ENCODE results near the gene KCTD11.

The KCTD11 gene

DNA sequence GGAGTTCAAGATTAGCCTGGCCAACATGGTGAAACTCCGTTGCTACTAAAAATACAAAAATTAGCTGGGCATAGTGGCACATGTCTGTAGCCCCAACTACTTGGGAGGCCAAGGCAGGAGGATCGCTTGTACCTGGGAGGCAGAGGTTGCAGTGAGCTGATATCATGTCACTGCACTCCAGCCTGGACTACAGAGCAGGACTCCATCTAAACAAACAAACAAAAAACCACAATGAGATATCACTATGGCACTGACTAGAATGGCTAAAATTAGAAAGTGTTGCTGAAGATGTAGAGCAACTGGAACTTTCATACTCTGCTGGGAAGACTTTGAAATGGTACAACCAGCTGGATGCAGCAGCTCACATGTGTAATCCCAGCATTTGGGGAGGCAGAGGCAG, 22.4 kb downstream of the KCTD11 start:
- DNase-seq (ENCODE audit: low read depth in 2 of 2): no peak

DNA sequence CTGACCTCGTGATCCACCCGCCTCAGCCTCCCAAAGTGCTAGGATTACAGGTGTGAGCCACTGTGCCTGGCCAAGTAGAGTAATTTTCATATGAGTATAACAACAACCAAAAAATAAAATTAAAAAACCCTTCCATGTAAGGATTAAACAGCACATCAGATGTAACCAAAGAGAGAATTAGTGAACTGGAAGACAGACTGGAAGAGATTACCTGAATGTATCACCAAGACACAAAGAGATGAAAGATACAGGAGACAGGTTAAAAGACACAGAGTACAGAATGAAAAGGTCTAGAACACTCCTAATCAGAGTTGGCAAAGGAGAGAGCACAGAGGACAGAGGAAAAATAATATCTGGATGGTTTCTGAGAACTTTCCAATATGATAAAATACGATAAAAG, 27.2 kb downstream of the KCTD11 start:
- DNase-seq (ENCODE audit: low read depth in 2 of 2): no peak

DNA sequence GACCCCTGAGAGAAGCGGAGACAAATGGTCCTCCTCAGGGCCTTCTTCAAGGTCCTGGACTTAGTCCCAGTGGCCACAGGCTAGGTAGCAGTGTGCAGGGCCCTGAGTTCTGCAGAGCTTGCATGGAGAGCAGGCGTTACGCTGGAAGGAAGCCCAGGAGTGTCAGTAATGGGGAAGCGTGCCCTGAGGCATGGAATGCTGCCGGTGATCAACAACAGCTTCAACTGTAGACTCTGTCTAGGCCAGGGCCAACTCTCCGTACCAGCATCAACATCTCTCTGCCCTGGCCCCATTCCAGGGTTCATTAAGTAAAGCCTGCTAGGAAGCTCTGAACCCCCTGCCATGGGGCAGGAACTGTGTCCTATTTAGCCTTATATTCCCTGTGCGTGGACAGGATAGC, 28.4 kb downstream of the KCTD11 start:
- no peak for DNase-seq (ENCODE audit: low read depth in 2 of 2)

DNA sequence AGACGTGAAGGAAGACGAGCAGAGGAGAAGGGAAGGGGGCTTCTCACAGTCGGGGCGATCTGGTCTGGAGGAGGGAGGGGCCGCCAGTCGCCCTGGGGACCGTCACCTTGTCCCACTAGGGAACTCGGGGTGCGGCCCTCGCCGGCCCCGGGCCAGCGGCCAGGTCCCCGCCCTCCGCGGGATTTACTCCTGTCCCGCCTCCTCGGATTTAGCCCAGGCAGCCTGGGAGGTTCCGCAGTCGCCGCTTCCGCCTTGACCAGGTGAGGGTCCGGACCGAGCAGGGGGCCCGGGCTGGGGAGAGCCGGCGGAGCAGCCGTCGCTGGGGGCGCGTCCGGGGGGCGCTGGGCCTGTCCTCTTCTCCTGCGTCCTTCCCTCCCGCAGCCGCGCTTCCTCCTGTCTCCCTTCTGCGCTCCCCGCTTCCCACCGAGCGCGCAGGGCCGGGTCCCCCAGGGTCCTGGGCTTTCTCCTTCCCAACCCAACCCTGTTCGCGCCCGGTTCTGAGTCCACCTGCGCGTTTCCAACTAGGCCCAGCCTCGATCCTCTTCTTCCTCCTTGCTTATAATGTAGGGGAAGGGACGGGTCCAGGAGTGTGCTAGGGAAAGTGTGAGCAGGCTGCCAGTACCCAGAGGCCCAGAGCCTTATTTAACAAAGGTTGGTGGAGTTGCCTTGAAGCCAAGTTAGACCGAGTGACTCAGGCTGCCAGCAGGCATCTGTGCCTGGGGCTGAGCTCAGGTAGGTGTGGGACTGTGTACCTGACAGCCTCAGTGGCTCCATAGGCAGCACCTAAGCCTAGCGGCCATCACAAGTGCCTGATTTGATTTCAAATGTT, 29.1 kb downstream of the KCTD11 start, which contains the start of gene TNK1:
Gene TNK1, plus strand, starts transcription at position 235 of the 829 bp plus-strand sequence. CDS start 1,838 bp downstream, outside the sequence.
- DNase-seq (ENCODE audit: low read depth in 2 of 2): no peak

DNA sequence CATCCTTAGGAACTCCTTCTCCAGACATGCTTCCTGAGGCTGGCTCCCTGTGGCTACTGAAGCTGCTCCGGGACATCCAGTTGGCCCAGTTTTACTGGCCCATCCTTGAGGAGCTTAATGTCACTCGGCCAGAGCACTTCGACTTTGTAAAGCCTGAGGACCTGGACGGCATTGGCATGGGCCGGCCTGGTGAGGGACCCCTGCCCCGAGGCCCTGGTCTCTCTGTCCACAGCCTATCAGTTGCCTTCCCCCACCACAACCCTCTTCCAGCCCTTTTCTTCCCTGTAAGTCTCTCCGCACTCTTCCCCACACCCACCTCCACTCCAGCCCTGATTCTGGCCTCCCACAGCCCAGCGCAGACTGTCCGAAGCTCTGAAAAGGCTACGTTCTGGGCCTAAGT, 30.9 kb downstream of the KCTD11 start:
- no peak for DNase-seq (ENCODE audit: low read depth in 2 of 2)

DNA sequence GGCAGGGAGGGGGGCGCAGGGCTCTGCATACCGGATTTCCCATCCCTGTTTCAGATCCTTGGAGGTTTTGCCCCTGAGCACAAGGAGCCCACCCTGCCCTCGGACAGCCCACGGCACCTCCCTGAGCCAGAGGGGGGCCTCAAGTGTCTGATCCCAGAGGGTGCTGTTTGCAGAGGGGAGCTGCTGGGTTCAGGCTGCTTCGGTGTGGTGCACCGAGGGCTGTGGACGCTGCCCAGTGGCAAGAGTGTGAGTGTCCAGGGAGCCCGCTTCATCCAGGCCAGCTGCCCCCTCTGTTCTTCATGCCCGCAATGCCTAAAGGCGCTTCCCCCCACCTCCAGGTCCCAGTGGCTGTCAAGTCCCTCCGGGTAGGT, 31.4 kb downstream of the KCTD11 start:
- no peak for DNase-seq (ENCODE audit: low read depth in 2 of 2)

DNA sequence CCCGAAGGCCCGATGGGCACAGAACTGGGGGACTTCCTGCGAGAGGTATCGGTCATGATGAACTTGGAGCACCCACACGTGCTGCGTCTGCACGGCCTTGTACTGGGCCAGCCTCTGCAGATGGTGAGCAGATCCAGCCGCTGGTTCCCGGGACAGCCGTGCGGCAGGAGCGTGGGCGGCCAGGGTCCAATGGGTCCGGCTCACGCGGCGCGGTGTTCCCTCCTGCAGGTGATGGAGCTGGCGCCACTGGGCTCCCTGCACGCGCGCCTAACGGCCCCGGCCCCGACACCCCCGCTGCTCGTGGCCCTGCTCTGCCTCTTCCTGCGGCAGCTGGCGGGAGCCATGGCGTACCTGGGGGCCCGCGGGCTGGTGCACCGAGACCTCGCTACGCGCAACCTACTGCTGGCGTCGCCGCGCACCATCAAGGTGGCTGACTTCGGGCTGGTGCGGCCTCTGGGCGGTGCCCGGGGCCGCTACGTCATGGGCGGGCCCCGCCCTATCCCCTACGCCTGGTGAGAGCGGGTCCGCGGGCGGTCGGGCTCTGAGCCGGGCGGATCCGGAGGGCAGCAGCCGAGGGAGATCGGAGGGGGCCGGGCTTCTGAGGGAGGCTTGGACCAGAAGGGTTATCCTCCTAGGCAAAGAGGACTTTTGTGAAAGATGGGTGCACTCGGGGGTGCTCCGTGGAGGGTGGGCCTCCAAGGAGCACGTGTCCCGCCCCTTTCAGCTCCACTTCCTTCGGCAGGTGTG, 32.0 kb downstream of the KCTD11 start:
- DNase-seq (ENCODE audit: low read depth in 2 of 2): peak; percentile 50 to 61

DNA sequence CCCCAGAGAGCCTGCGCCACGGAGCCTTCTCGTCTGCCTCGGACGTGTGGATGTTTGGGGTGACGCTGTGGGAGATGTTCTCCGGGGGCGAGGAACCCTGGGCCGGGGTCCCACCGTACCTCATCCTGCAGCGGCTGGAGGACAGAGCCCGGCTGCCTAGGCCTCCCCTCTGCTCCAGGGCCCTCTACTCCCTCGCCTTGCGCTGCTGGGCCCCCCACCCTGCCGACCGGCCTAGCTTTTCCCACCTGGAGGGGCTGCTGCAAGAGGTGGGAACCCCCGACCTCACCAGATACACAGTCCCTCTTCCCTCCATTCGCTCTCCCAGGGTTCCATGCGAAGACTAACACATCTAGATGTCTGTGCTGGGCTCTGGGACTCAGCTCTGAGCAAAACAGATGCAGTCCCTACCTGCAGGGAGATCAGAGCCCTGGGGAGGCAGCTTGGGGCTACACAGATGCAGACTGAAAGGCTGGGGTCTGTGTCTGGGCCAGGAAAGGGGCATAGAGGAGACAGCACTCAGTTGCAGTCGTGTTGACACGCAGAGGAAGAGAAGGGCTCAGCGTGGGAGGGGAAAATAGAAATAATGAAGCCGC, 32.6 kb downstream of the KCTD11 start:
- no peak for DNase-seq (ENCODE audit: low read depth in 2 of 2)

- no peak for DNase-seq (ENCODE audit: low read depth in 2 of 2)
Observed at GRCh38 chr17:7388856-7389255, 36.9 kb downstream of the KCTD11 start.

- no peak for DNase-seq (ENCODE audit: low read depth in 2 of 2)
Observed at GRCh38 chr17:7389924-7390910, 38.3 kb downstream of the KCTD11 start.

- no peak for DNase-seq (ENCODE audit: low read depth in 2 of 2)
Observed at GRCh38 chr17:7391307-7391706, 39.3 kb downstream of the KCTD11 start.

DNA sequence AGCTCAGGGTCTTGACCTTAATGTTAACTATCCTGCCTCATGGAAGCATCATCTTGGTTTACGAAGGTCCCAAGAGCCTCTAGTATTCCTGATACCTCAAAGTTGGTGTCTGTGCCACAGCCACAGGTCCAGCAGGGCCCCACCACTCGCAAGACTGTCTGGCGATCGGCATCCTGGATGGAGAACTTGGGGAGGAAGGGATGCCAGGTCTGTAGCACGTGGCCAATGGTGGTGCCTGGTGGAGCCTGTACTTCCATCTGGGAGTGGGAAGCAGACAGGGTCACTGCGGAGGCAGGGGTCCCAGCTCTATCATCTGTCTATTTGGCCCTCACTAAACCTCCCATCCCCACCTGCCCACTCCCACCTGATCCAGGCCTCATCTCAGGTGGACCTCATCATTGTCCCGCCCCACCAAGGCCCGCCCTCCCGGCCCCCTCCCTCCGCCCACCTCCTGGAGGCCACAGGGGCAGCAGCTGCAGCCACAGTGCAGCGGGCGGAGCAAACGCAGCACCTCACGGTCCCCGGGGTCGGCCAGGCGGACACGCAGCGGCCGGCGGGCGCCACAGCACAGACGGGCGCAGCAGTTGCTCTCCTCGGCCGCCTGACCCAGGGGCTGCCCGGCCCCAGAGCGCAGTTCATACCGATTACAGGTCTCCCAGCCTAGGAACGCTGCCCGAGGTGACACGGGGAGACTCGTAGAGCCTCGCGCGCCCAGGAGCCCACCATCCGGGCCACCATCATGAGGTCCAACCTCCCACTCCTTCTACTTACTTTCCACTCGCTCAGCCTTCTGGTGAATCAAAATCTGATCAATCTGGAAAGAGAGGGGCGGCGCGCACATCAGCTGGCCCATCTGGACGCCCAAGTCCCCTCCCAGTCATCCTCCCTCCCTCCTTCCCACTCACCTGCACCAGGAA, 41.0 kb downstream of the KCTD11 start:
- no peak for DNase-seq (ENCODE audit: low read depth in 2 of 2)

DNA sequence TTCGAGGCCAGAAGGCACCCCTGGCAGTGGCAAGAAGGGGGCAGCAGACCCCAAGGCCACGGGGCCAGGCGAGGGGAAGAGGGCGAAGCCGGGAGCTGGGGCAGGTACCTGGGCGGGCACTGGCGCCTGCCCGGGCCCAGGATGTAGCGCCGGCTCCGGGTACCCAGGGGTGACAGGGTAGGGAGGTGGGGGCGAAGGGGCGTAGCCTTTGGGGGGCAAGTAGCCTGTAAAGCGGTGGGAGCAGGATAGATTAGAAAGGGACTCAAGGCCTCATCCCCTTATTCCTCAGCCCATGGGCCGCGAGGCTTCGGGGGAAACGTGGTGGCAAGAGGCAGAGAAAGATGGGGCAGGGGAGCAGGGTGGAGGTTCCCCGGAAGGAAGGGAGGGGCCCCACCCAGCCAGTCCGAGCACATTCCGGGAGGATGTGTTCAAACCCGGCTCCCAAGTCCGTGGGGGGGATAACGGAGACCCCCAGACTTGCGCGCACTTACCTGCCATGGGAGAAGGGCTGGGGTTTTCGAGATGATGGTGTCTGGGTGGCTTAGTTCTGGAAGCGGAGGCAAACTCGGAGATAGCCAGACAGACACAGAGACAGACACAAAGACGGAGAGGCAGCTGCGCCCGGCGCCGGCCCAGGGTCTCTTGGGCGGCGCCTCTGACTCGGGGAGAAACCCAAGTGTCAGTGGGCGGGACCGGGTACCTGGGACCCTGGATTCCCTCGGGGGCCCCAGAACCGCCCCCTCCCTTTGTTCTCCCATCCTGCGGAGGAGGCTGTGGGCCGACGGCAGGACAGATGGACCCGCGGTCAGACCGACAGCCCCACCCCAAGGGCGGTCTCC, 41.9 kb downstream of the KCTD11 start:
- DNase-seq (ENCODE audit: low read depth in 2 of 2): peak in 1 of 2 donors; percentile 46

DNA sequence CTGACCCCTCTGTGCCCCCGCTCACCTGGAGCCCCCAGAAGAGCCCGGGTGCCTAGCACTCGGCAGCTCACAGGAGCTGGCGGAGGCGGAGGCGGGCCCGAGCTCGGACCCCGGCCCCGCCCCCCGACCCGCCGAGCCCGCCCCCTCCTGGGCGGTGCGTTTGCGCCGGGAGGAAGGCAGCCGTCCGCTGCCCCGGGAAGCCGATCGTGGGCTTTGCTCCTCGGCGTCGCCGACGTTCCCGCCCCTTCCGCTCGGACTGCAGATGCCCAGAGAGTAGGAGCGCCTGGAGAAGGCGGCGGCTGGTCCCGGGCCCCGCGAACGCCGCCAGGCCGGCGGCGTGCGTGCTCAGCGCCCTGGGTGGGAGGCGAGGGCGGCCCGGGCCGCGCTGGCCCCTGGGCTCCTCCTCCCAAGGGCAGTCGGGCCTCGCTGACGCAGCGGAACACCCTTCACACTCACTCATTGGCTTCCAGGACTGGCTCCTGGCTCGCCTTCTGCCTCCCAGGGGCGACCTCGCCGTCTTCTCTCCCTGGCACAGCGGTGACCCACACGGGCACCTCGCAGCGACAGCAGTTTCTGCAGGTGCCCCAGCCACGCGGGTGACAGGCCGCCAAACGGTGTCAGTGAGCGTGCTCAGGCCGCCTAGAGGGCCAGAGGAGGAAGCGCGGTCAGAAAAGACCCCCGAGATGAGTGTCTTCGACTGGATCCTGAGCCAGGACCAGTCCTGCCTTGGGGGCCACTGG, 42.7 kb downstream of the KCTD11 start, which contains the start of gene PLSCR3:
Gene PLSCR3, minus strand, starts transcription at position 74 of the 740 bp plus-strand sequence. CDS start 415 bp downstream, outside the sequence.
- DNase-seq (ENCODE audit: low read depth in 2 of 2): peak; percentile 70 to 74

DNA sequence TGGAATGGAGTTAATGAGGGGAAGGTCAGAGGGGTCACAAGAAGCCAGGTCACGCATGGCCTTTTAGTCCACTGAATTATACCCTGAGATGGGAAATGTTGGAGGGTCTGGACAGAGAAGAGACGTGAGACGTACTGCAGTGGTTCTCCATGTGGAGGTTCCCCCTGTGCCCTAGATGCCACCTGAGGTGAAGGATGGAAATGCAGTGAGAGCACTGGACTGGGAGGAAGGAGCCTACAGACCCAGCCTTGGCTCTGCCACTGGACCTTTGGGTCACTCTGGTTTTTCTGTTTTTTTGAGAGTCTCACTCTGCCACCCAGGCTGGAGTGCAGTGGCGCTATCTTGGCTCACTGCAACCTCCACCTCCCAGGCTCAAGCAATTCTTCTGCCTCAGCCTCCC, 44.2 kb downstream of the KCTD11 start:
- DNase-seq (ENCODE audit: low read depth in 2 of 2): no peak

DNA sequence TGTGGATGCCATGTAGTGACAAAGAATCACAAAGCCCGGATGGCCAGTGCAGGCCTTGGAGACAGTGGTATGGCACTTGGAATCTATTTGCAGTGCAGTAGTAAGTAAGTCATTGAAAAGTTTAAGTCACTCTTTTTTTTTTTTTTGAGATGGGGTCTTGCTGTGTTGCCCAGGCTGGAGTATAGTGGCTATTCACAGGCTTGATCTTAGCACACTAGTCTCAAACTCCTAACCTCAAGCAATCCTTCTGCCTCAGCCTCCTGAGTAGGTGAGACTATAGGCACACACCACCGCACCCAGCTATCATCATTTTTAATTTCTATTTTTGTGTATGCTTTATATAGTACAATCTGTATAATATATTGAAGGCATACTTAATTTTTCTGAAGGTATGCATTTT, 46.6 kb downstream of the KCTD11 start:
- DNase-seq (ENCODE audit: low read depth in 2 of 2): no peak

DNA sequence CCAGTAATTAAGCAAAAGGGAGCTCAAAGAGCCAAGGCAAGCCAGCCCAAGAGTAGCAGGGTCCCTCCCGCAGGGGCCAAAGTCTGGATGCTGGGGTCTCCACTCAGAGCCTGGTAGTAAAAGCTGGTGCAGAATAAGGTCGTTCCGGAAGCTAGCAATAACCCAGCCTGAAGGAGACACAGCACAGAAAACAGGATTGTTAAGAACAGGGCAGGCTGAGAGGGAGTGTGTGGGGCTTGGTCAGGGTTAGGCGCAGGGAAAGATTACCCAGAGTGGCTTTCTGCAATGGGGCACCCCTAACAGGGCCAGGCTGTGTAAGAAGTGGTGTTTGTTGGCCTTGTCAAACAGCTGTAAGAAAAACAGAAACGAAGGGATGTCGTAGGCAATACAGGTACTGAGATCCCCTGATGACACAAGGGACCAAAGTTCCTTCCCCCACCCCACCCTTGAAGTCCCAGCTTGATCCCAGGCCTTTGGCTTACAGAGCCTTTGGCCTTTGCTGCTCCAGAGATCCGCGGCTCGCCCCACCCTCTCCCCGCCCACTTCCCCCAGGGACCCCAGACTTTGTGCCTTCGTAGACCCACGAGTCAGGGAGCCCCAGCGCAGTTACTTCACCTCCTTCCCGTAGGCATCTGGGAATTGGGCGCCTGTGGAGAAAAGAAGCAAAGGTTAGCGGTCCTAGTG, 51.2 kb downstream of the KCTD11 start:
- DNase-seq (ENCODE audit: low read depth in 2 of 2): no peak

- DNase-seq (ENCODE audit: low read depth in 2 of 2): no peak
Observed at GRCh38 chr17:7403727-7403976, 51.7 kb downstream of the KCTD11 start.

Data from stimulated activated CD8-positive, alpha-beta memory T cell treated with anti-CD3 and anti-CD28 coated beads, Interleukin-2, amount 100 ng/mL, for 1 hour (primary cell).